HG03045 (cell line): ENCODE results near the gene DSE.
A peak's percentile ranks its signal among the peaks of the same experiment; 100 is the strongest.

Experiments used
- ATAC-seq: cut with Tn5 transposase; IDR thresholded peaks from one replicate; pipeline ENCODE4 v1.9.1; 2021; ENCODE audit warnings: mild to moderate bottlenecking, moderate library complexity; ENCODE audit not compliant: unreplicated experiment

Gene DSE

GRCh38 chr6:116386581-116387299, 16.0 kb downstream of the DSE start:
- ATAC-seq: no peak

GRCh38 chr6:116387374-116387773, 16.6 kb downstream of the DSE start:
- ATAC-seq: peak; percentile 82

GRCh38 chr6:116388924-116389323, 18.2 kb downstream of the DSE start:
- ATAC-seq: no peak

GRCh38 chr6:116389357-116389756, 18.6 kb downstream of the DSE start:
- no peak for ATAC-seq

GRCh38 chr6:116390581-116390980, 19.8 kb downstream of the DSE start:
- no peak for ATAC-seq

GRCh38 chr6:116392132-116393013, 21.6 kb downstream of the DSE start:
- no peak for ATAC-seq

- ATAC-seq: no peak
Measured at GRCh38 chr6:116393430-116393829, 22.7 kb downstream of the DSE start.

- ATAC-seq: no peak
Measured at GRCh38 chr6:116395647-116396046, 24.9 kb downstream of the DSE start.

GRCh38 chr6:116396441-116396840, 25.7 kb downstream of the DSE start:
- no peak for ATAC-seq

- no peak for ATAC-seq
Measured at GRCh38 chr6:116397914-116398313, 27.2 kb downstream of the DSE start.

GRCh38 chr6:116398316-116399010, 27.7 kb downstream of the DSE start:
- no peak for ATAC-seq

GRCh38 chr6:116399287-116399686, 28.5 kb downstream of the DSE start:
- ATAC-seq: no peak

- no peak for ATAC-seq
Measured at GRCh38 chr6:116400328-116400727, 29.6 kb downstream of the DSE start.

GRCh38 chr6:116402108-116402937, 31.6 kb downstream of the DSE start:
- no peak for ATAC-seq

GRCh38 chr6:116403205-116403604, 32.5 kb downstream of the DSE start:
- no peak for ATAC-seq

- ATAC-seq: no peak
Measured at GRCh38 chr6:116404696-116405095, 33.9 kb downstream of the DSE start.

GRCh38 chr6:116405138-116405537, 34.4 kb downstream of the DSE start:
- peak; percentile 66 for ATAC-seq

GRCh38 chr6:116405652-116406356, 35.1 kb downstream of the DSE start:
- ATAC-seq: no peak

GRCh38 chr6:116406678-116407345, 36.1 kb downstream of the DSE start:
- no peak for ATAC-seq
